ENCODE data around the gene LRRC2.

Gene LRRC2

GRCh38 chr3:46575577-46576222, 9.6 kb upstream of the LRRC2 start:
- no peak for TF ChIP-seq ZNF274 (IDR thresholded peaks at IDR 0.05; ENCODE audit: low read depth, low read length)
- no peak overlapping the region for H3K4me3 ChIP-seq (ENCODE audit: low read length)

- TF ChIP-seq ZNF274 (IDR thresholded peaks at IDR 0.05; ENCODE audit: low read depth, low read length), result no peak
- no peak overlapping the region for H3K4me3 ChIP-seq (ENCODE audit: low read length)
Measured at GRCh38 chr3:46574881-46575576, 8.9 kb upstream of the LRRC2 start.

- no peak overlapping the region for H3K4me3 ChIP-seq (ENCODE audit: low read length)
- TF ChIP-seq ZNF274 (IDR thresholded peaks at IDR 0.05; ENCODE audit: low read depth, low read length), result no peak
Measured at GRCh38 chr3:46574243-46574646, 8.1 kb upstream of the LRRC2 start.

- no peak for TF ChIP-seq ZNF274 (IDR thresholded peaks at IDR 0.05; ENCODE audit: low read depth, low read length)
- no peak overlapping the region for H3K4me3 ChIP-seq (ENCODE audit: low read length)
Measured at GRCh38 chr3:46573701-46574100, 7.6 kb upstream of the LRRC2 start.

GRCh38 chr3:46571684-46572083, 5.6 kb upstream of the LRRC2 start:
- TF ChIP-seq ZNF274 (IDR thresholded peaks at IDR 0.05; ENCODE audit: low read depth, low read length), result no peak
- H3K4me3 ChIP-seq (ENCODE audit: low read length), result no peak overlapping the region

- peak overlapping the region; percentile 24; the same call in 1 of the 2 replicates for H3K4me3 ChIP-seq (ENCODE audit: low read length)
- no peak for TF ChIP-seq ZNF274 (IDR thresholded peaks at IDR 0.05; ENCODE audit: low read depth, low read length)
Measured at GRCh38 chr3:46565607-46566039, 479 bp downstream of the LRRC2 start.

GRCh38 chr3:46565077-46565476, 1.0 kb downstream of the LRRC2 start:
- H3K4me3 ChIP-seq (ENCODE audit: low read length), result no peak overlapping the region
- TF ChIP-seq ZNF274 (IDR thresholded peaks at IDR 0.05; ENCODE audit: low read depth, low read length), result no peak

- TF ChIP-seq ZNF274 (IDR thresholded peaks at IDR 0.05; ENCODE audit: low read depth, low read length), result no peak
- H3K4me3 ChIP-seq (ENCODE audit: low read length), result no peak overlapping the region
Measured at GRCh38 chr3:46564190-46565021, 1.7 kb downstream of the LRRC2 start.

GRCh38 chr3:46561951-46562350, 4.2 kb downstream of the LRRC2 start:
- H3K4me3 ChIP-seq (ENCODE audit: low read length), result no peak overlapping the region
- TF ChIP-seq ZNF274 (IDR thresholded peaks at IDR 0.05; ENCODE audit: low read depth, low read length), result no peak

- TF ChIP-seq ZNF274 (IDR thresholded peaks at IDR 0.05; ENCODE audit: low read depth, low read length), result no peak
- no peak overlapping the region for H3K4me3 ChIP-seq (ENCODE audit: low read length)
Measured at GRCh38 chr3:46561511-46561910, 4.6 kb downstream of the LRRC2 start.

- no peak overlapping the region for H3K4me3 ChIP-seq (ENCODE audit: low read length)
- no peak for TF ChIP-seq ZNF274 (IDR thresholded peaks at IDR 0.05; ENCODE audit: low read depth, low read length)
Measured at GRCh38 chr3:46559091-46559704, 6.9 kb downstream of the LRRC2 start.

GRCh38 chr3:46558184-46559043, 7.7 kb downstream of the LRRC2 start:
- peak overlapping the region; percentile 60; the same call in 1 of the 2 replicates for H3K4me3 ChIP-seq (ENCODE audit: low read length)
- TF ChIP-seq ZNF274 (IDR thresholded peaks at IDR 0.05; ENCODE audit: low read depth, low read length), result no peak

- H3K4me3 ChIP-seq (ENCODE audit: low read length), result no peak overlapping the region
- TF ChIP-seq ZNF274 (IDR thresholded peaks at IDR 0.05; ENCODE audit: low read depth, low read length), result no peak
Measured at GRCh38 chr3:46557814-46558183, 8.3 kb downstream of the LRRC2 start.

Data from GM08714 (cell line).